HG03460 (cell line): Measurements from ENCODE around the gene AMACR.

Source experiments
- ATAC-seq: cut with Tn5 transposase; IDR thresholded peaks from one replicate; pipeline ENCODE4 v1.9.1; 2021; ENCODE audit not compliant: unreplicated experiment

The AMACR gene

DNA sequence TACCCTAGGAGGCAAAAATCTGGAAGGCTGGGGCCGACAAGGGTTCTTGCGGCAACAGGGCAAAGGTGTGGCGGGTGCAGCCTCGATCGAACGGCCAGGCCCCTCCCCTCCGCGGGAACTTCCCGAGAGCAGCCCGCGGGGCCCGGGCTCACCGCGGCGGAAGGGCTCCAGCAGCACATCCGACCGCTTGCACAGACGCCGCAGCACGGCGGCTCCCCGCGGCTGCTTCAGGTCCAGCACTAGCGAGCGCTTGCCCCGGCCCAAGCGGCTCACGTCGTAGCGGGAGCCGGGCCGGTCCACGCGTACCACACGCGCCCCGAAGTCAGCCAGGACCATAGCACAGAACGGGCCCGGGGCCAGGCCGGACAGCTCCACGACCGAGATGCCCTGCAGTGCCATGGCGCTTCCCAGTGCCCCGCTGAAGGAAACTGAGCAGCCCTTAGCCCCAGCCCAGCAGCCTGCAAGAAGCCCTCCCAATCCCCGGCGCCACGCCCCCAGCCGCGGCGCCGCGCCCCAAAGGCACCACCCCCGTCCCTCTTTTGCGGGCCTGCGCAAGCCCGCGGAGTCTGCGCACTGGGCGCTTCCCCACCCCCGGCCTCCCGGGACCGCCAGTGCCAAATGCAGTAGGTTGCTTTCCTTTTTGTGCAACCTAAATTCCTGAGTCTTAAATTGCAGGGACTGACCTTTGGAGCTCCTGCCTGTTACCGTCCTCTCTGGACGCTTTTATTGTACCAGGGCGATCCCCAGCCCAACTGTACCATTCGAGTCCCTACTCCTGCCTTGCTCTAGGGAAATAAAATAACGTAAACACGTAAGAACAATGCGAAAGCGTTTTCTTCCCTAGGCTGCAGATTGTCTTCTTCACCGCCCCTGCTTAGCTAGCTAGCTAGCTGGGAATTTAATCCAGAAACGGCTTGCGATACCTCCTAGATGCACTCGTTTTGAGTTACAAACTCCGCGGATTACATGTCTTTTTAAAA, at the start of gene AMACR:
AMACR (minus strand) TSS at position 430 of the 980 bp plus-strand sequence; CDS start at position 399, 31 bp downstream.
- ATAC-seq, result peak; percentile 91

DNA sequence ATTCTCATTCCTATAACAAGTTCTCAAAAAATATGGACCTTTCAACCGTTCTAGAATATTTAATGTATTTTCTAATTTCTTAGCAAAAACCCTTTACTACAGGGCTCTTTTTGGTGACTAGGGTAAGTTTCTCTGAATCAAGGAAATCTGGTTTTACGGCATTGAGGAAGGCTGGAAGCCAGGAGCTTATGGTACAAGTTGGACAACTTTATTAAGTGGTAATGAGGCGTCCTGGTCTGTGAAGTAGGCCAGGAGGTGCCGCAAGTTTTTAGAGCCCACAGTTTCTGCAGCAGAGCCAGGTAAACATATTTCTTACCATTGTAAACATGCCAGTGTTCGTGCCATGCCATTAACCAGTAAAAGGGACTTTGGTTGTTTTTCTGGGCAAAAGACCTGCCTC, 49.7 kb upstream of the AMACR start:
- no peak for ATAC-seq

DNA sequence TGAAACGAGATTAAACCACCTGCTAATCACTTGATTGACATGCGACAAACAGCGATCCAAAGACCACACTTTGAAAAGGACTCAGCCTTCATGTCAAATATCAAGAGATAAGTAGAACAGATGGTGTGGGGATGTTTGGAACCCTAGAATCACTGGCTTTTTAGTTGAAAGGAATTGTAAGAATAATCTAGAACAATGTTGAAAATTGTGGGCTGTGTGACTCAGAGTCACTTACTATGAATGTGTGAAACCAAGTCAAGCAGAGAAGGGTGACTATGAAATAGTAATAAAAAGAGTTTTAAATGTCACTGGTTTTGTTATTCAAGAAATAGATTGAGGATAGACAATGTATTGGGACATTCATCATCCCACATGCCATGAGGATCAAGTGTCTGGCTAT, 49.3 kb upstream of the AMACR start:
- ATAC-seq, result no peak

DNA sequence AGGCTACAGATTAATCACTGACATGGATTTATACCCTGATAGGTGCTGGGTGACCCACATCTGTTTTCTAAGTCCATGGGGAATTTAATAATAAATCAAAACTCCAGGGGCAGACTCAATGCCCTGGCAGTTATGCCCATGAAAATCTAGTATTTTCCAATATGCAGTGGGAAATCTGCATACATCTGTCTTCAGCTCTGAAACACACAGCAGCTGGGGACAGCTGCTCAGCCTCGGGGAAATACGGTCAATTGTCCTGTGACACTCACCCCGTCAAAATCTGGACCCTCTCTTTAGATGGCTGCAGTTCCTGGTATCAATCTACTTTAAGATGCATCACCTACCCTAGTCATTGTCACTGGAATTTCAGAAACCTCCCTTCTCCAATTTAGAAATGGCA, 47.8 kb upstream of the AMACR start:
- no peak for ATAC-seq

DNA sequence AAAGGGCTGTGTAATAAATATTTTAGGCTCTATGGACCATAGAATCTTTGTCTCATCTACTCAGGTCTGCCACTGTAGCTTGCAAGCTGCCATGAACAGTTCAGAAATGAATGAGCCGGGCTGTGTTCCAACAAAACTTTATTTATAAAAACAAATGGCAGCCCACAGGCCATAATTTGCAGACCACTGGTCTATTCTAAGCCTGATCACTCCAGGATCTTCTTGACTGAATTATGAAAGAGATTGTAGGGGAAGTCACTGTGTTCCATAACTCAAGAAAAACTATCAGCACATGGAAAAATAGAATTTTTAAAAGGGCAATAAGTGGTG, 46.5 kb upstream of the AMACR start:
- ATAC-seq, result no peak

- no peak for ATAC-seq
Measured at GRCh38 chr5:34053571-34054399, 45.9 kb upstream of the AMACR start.

- no peak for ATAC-seq
Measured at GRCh38 chr5:34053133-34053532, 45.3 kb upstream of the AMACR start.

GRCh38 chr5:34051374-34051980, 43.6 kb upstream of the AMACR start:
- ATAC-seq, result no peak

DNA sequence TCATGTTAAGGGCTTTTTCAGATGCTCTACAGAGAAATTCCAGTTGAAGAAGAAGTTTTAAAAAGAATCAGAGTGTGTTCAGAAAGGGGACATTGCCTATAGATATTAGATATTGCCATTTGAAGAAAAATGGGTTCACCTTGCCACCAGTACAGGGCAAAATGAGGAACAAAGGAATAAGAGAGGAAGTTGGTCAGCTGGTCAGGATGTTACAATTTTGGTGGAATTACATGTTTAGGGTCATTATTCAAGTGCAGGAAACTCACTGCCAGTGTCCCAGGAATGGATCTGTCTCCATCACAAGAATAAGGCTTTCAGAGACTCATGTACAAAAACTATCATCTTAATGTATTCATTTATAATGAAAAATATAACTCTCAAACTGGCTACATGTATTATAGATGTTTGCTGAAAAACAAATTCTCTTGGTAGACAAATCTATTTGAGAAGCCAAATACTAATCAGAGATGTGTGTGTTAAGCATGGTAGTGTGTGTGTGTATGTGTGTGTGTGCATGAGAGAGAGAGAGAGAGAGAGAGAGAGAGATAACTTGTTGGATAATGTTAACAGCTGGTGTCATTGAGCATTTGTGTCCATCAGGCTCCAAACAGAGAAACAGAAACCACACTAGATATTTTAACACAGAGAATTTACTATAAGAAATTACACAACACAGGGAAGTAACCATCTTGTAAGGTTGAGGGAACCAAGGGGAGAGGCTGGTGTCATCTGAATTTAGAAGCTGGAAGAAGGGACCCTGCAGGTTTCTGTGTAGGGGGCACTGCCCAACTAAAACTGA, 40.1 kb upstream of the AMACR start:
- no peak for ATAC-seq

DNA sequence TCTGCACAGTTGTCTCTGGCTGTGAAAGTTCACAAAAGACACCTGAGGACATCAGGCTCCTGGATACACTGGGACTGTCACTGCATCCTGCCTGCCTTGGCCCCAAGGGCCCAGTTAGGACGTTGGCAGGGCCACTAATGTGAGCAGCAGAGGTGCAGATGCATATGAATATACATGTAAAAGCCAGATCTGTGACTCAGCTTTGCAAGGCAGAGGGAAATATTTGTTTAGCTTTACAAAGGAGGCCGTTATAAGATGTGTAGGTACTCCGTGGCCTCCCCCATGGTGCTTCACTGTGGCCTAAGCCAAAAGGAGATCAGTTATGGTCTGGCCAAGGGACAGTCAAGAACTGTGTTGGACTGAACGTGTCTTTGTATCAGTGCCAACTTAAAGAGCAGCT, 39.3 kb upstream of the AMACR start:
- no peak for ATAC-seq

- no peak for ATAC-seq
Measured at GRCh38 chr5:34045996-34046395, 38.1 kb upstream of the AMACR start.

GRCh38 chr5:34045023-34045422, 37.2 kb upstream of the AMACR start:
- no peak for ATAC-seq

DNA sequence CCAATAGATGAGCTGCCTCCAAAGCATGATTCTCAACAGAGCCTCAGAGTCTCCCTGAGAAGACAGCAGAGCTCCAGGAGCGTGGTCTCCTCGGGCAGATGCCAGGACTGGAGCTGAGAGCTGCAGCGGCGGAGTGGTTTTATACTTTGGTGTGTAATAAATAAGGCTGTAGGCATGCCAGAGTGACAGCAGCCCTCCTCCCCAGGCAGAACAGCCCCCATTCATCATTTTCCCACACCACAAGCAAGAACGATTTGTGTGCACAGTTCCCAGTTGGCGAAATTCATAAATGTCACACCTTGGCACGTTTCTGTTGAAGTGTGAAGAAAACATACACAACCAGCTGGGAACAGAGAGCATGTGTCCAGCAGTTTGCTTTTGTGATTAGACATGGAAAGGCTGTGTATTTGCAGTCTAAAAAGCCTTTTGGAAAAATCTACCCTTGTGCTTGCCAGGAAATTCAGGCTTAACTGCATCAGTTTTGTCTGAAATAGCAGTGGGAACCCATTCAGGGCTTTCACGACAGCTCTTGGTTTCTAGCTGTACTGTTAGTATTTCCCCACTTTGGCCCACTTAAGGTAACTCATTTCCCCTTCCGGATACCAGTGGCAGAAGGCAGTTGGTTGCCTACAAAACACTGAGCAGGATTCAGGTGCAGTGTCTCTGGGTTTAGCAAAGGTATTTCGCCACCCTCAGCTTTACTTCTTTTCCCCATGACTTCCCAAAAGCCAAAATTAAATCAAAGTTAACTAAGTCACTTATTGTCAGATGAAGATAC, 35.4 kb upstream of the AMACR start, which contains the start of gene C1QTNF3:
C1QTNF3 (minus strand) TSS at position 115 of the 778 bp plus-strand sequence; CDS start at position 27, 88 bp downstream.
- no peak for ATAC-seq

DNA sequence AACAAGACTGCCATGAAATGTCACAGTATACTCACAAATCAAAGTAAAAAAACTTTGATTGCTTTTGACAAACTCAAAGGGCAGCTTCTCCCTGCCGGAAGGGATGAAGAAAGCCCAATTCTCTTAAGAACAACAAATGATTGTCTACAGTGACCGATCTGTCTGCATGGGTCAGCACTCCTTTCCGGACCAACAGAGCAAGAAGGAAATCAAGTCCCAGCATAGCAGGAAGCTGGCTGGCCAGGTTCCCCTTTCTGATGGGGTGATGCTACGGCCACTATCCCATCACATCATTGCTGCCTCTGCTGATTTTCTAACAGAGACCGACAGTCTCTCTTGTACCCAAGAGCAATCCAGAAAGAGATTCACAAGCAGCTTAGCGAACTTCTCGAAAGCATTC, 34.5 kb upstream of the AMACR start:
- no peak for ATAC-seq

DNA sequence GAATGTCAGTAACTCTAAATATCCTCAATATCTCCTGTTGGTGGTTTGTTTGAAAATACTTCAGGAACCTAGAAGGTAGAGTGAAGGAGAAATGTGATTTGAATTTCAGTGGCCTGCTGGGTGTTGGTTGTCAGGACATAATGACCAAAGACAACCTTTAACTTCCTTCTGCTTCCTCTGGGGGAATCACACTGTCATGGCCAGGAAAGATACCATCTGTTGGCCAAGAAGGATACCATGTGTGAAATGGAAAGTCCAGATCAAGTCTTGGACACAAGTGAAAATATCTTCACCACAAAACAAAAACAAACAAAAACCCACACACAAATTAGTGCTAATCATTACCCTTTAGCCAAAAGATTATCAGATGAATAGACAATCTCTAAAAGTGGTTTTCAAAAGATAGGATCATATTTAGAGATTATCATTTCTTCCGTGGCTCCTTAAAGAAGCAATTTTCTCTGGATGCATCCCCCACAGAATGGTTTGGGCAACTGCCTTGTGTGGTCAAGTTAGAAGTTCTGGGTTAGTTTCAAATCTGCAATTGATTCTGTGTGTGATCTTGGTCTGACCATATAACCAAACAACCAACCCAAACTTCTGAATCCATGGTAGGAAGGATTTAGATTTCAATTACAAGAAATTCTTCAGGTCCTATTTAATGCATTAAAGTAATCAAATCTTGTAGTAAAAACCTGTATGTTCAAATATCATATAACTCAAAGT, 33.6 kb upstream of the AMACR start:
- peak; percentile 52 for ATAC-seq

GRCh38 chr5:34040472-34040871, 32.6 kb upstream of the AMACR start:
- no peak for ATAC-seq

DNA sequence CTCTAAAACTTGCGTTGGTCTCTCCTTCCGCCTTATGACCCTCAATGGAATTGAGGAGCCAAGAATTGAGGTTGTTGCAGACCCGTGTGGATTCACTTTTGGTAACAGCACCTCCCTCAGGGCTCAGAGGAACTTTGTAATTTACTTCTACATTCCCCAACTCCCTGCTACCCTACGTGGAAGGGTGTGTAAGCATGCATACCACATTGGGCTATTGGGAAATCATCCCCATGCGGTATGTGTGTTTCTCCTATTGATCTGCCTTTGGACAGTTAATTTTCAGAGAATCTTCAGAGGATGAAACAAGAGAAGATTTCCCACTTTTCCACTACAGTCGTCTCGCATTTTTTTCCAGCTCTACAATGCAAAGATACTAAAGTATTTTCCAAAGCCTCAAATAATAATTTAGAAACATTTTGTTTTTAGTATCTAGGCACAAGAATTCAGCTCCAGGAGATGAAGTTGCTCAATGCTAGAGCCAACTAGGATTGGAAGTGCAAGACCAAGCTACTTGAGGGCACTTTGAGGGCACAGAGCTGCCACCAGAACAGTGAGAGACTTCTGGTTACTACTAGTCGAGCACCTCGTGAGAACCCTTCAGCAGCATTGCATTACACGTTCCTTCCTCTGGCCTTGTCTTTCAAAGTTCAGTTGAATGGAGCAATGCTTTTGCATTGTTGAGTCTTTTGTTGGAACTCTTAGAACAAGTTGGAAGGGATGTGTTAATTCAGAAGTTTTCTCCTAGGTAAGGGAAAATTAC, 31.7 kb upstream of the AMACR start:
- no peak for ATAC-seq

DNA sequence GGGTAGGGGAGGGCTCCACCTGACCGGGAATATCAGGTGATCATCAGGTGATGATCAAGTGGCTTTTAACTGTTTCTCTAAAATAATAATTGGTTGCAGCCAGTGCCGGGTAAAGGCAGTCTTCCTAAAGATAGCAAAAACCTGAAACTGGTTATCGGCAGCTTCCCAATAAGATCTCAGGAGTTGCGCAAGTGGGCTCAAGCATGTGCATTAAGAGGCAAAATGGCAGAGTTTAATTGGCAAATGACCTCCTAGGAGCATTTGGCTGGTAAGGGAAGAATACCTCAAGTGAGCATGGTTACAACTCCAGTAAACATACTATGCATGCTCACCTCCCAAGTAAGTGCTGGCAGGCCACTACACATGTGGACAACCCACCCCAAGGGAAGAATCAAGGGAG, 31.0 kb upstream of the AMACR start:
- no peak for ATAC-seq
